Germinal center (tissue), 1 donor: ENCODE measurements around the gene COPZ2.
"Not testable (repeated sequence)": the region's sequence is repeated elsewhere in the genome, so short reads cannot be mapped to it uniquely, and the experiment has no call there.

Source experiments
- DNase-seq: peaks from one replicate; pipeline ENCODE4 v3.0.0; 2012; ENCODE audit warnings: mixed read lengths, low spot score

Gene COPZ2

GRCh38 chr17:48006936-48007709, 30.5 kb downstream of the COPZ2 start:
- no peak for DNase-seq

DNA sequence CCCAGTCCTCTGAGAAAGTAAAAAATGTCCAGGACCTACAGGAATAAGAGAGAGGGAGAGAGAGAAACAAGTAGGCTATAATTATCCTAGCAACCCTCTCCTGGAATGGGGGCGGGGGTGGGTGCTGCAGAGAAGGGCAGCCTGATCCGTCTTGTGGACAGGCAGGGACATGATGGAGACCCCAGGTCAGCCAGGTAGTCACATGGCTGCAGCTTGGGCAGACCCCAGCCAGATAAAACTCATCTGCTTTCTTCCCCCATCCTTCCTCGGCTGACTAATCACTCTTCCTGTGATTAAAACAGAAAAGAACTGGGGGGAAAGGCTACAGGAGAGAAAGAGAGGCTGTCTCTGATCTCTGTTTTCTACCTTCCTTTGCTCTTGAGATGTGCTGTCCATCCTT, 32.6 kb downstream of the COPZ2 start:
- no peak for DNase-seq

DNA sequence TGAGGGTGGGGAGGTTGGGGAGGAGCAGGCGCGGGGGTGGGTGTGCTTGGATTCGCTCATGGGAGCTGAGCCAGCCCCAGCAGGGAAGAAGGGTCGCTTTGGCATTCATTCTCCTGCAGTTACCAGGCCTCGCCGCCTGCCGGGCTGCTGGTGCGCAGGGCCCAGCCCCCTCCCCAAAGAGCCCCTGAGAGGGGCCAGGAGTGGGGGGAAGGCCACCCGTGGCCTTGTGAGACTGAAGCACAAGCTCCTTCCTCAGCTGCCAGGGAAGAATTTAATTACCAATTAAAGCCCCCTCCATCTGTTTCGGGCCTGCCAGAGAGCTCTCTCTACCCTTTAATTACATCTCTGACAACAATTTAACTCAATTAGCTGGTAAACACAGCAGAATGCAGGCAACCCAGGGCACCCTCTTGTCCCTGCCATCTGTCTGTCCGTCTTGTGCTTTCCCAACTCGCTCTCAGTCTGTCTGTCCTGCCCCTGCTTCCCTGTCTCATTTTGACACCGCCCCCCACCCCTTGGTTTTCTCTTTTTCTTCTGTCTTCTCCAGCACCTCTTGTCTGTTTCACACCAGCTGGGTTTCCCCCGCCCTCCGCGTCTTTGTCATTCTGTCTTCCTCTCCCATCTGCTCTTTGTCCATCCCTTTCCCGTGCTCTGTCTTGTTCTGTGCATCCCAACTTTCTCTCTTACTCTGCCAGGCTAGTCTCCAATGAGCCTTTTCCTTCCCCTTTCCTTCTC, 34.0 kb downstream of the COPZ2 start:
- no peak for DNase-seq

GRCh38 chr17:48002916-48003416, 34.6 kb downstream of the COPZ2 start:
- no peak for DNase-seq

DNA sequence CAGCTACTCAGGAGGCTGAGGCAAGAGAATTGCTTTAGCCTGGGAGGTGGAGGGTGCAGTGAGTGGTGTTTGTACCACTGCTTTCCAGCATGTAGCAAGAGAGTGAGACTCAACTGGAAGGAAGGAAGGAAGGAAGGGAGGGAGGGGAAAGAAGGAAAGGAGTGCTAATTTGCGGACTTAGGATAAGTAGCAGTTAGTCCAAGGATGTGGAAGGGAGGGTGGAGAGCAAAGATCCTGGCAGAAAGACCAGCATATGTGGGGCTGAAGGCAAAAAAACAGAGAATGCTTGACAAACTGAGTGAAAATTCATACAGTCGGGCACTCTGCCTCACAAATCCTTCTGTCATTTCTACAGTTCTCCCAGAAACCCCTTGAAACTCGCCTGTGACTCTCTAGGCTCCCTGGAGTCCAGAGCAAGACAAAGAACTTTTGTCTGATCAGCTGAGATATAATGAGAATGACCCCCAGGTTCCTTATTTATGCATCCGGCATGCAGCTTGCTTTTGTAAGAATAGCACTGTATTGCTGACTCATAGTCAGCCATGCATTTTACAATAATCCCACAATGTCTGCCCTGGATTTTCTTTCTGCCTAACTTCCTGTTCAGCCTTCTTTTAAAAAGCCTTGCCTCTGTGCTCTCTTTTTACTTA, 35.2 kb downstream of the COPZ2 start:
- DNase-seq: no peak

- DNase-seq: not testable (repeated sequence)
Measured at GRCh38 chr17:48001657-48002056, 35.9 kb downstream of the COPZ2 start.

DNA sequence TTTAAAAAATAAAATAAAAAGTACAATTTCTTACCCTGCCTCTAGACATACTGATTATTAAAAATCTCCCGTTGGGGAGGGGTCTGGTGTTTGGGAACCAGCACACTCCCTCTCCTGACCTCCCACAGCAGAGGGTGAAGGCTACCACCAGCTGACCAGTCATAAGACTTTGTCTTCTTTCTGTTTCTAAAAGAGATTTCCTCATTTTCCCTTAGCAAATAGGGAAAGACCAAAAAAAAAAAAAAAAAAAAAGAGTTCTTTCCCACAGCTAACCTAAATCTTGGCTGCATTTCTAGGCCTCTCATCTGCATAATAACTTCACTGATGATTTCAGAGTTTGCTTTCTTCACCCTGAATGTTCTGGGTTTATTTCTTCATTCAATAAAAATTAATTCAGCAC, 36.4 kb downstream of the COPZ2 start:
- DNase-seq: no peak

- no peak for DNase-seq
Measured at GRCh38 chr17:47999582-47999981, 38.0 kb downstream of the COPZ2 start.

DNA sequence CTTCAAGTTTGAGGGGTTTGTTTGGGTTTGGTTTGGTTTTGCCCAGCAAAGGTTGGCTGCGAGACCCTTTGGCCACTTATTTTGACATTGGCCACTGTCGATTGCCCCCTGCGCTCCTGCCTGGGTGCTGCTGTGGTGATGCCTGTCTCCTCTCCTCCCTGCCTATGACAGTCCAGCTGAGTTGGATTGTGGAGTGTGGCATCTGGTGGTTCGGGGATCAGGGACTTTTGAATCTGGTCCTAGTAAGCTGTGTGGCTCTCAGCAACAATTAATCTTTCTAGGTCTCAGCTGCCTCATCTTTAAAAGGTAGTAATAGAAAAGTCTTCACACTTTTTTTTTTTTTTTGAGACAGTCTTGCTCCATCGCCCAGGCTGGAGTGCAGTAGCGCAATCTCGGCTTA, 39.6 kb downstream of the COPZ2 start:
- no peak for DNase-seq

DNA sequence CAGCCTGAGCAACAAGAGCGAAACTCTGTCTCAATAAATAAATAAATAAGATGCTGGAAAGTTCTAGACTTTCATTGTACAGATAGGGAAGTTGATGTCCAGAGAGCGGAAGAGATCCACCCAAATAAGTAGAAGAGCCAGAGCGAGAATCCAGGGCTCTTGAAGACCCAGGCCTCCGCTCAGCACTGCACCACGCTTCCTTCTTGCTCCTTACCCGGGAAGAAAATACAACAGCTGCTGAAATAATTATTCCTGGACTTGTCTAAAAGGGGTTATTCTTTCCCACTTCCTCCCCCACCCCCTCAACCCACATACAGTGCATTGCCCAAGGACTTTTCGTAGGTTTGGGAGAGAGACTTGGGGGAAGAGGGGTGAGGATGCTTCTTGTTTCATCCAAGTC, 40.0 kb downstream of the COPZ2 start:
- DNase-seq: no peak

GRCh38 chr17:47996201-47996600, 41.4 kb downstream of the COPZ2 start:
- no peak for DNase-seq

DNA sequence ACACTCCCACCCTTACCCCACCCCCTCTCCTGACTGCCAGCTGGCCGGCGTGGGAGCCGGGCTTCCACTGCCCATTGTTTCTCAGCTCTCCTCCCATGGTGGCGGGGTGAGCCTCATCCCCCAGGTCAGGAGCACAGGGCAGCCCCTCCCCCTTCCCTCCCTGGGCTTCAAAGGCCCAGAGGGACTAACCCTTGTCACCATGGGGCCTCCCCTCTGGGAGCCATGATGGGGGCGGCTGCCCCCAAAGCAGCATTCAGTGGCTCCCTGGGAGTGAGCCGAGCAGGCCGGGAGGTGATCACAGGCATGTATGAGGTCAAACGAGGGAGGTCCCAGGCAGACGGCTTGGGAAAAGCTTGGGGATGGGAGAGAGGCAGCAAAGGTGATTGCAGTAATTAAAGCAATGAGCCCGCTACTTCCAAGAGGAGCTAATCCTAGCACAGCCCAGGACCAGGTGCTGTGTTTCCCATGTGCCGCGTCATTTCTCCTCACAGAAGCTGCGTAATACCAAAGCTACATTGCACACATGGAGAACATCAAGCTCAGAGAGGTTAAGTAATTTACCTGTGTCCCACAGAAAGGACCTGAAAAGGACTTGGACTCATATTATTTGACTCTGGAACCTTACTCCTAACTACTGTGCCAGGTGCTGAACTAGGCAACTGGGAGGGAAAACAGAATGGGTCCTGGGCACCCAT, 42.2 kb downstream of the COPZ2 start:
- DNase-seq: no peak

GRCh38 chr17:47994724-47995123, 42.9 kb downstream of the COPZ2 start:
- DNase-seq: no peak

DNA sequence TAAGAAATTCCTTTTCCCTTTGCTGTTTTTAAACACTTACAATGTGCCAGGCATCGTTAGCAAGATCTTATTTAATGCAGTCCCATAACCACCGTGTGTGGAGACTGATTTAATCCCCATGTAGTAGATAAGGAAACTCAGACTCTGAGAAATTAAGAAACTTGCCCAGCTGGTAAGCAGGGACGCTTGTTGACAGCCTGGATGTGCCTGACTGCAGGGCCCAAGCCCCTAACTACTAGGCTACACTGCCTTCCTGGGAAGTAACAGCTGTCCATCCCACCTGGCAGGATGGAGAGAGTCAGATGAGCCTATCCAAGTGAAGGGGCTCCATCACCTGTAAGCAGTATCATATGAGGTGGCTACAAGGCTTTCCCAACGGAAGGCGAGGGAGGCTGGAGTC, 43.6 kb downstream of the COPZ2 start:
- no peak for DNase-seq

- DNase-seq: no peak
Measured at GRCh38 chr17:47993031-47993564, 44.5 kb downstream of the COPZ2 start.

DNA sequence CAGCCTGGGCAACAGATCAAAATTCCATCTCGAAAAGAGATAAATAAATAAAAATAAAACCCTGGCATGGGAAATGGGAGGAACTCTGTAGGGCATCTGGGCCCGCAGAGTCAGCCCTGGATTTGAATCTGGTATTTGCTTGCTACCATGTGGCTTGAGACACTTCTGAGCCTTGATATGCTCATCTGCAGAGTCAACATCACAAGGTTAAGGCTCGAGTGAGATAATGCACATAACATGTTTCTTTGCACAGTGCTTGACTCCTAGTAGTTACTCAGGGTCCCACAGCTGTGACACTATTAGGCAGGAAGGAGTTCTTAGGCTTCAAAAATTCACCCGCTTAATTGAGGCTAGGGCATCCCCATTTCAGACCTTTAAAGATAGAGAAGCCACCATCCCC, 45.4 kb downstream of the COPZ2 start:
- DNase-seq: no peak

- DNase-seq: no peak
Measured at GRCh38 chr17:47990962-47991731, 46.5 kb downstream of the COPZ2 start.

DNA sequence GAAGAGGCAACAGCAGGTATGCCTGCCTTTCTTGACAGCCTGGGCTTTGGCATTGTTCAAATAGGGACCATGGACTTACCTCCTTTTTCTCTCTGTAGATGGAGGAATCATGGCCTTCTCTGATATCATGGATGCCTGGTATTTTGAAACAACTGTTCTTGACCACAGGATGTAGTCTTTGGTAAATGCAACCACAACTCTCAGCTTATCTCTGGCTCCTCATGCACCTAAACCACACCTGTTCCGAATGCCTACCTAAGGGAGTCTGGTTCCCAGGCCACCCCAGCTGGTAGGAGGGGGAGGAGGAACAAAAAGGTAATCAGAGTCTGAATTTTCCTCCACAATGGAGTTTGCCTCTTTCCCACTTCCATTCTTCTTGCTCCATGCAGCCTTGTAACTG, 47.9 kb downstream of the COPZ2 start:
- no peak for DNase-seq

DNA sequence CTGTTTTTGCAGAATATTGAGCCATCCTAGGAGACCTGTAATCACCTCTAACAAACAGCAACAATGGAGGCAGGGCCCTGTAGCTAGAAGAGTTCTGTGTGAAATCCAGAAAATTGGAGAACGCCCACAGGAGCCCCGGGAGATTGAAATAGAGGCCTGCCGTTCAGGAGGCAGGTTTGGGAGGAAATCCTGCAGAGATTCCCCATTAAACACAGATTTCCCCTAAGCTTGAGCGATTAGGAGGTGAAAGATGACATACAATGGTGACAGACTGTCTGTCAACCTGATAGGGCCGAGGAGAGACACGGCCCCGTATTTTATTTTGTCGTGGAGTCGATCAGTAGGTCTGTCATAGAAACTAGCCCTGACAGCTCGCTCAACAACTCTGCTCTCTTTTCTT, 48.4 kb downstream of the COPZ2 start:
- no peak for DNase-seq

DNA sequence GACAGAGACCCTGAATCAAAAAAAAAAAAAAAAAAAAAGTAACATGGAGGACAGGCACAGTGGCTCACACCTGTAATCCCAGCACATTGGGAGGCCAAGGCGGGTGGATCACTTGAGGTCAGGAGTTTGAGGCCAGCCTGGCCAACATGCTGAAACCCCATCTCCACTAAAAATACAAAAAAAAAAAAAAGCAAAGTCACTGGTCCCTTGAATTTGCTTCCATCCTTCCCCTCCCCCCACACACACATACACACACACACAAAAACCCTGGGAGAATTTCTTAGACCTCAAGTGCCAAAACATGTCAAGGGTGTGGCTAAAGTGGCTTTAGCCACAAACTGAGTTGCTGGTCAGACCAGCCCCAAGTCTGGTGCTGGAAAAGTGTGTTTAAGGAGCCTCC, 49.2 kb downstream of the COPZ2 start:
- DNase-seq: not testable (repeated sequence)

DNA sequence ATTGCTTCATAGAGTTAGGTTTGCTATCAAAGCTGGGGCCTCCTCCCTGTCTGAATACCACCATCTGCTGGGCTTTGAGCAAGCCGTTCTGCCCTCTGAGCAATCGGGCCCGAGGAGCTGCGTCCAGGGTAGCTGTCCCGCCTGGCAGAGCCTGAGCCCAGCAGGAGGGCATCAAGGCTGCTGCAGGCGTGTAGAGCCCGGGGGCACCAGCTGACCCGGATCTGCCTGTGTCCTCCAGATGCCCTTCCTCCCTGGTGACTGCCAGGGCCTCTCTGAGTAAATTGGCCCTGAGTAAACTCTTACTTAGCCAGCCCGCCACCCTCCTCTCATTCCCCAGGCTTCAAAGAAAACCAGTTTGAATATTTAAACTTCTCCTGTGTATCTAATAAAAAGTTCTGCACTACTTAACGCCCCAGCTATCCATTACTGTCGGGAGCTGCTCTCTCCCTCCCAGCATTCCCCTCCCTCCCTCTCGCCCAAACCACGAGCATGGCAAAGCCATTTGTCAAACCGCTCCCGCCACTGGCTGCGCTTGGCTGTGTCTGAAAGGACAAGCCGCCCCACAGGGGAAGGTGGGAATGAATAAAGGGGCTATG, 50.3 kb downstream of the COPZ2 start:
- DNase-seq: no peak
